Activated naive CD4-positive, alpha-beta T cell treated with anti-CD3 and anti-CD28 coated beads, Interleukin-2, amount 50 U/mL, for 24 hours (primary cell): ENCODE results near the gene HCRTR1.

Experiments used
- H3K27ac Mint-ChIP-seq: one replicate; pipeline ENCODE4 v1.8.0; 2021; ENCODE audit warnings: mild to moderate bottlenecking, mixed read lengths
- H3K27me3 Mint-ChIP-seq: one replicate; pipeline ENCODE4 v1.8.0; 2021; ENCODE audit warnings: mixed read lengths
- H3K36me3 Mint-ChIP-seq: one replicate; pipeline ENCODE4 v1.8.0; 2021; ENCODE audit warnings: mixed read lengths
- H3K4me1 Mint-ChIP-seq: one replicate; pipeline ENCODE4 v1.8.0; 2021; ENCODE audit warnings: mixed read lengths
- H3K4me3 Mint-ChIP-seq: one replicate; pipeline ENCODE4 v1.8.0; 2021; ENCODE audit warnings: mild to moderate bottlenecking, mixed read lengths
- H3K9me3 Mint-ChIP-seq: one replicate; pipeline ENCODE4 v1.8.0; 2021; ENCODE audit warnings: mixed read lengths

HCRTR1 gene

GRCh38 chr1:31615414-31615813, 2.1 kb upstream of the HCRTR1 start:
- Mint-ChIP-seq H3K36me3 (no peaks in the 10 kb centered on the region), H3K27ac (no peak overlapping the region), H3K4me1 (peaks cover 9% of the 10 kb centered on the region), H3K27me3 (peaks cover 20% of the 10 kb centered on the region), H3K9me3 (no peaks in the 10 kb centered on the region), H3K4me3 (no peak overlapping the region)

DNA sequence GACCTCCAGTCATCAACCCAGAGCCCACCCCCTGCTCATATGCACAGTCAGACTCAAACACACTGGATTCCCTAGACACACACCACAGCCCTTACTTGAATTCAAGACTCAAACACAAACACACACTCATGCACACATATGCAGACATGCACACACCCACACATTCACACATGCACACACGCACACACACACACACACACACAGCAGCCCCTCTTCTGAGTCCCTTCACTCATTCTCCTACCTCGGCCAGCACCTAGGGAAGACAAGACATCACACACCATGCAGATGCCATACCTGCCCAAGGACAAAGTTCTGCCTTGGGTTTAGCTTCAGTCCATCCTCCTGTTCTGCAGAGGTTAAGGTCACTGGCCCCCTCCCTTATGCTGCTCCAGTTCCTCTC, 1.6 kb upstream of the HCRTR1 start:
- Mint-ChIP-seq H3K36me3 (no peaks in the 10 kb centered on the region), H3K27me3 (peaks cover 20% of the 10 kb centered on the region), H3K27ac (no peak overlapping the region), H3K4me1 (peaks cover 9% of the 10 kb centered on the region), H3K9me3 (no peaks in the 10 kb centered on the region), H3K4me3 (no peak overlapping the region)

- Mint-ChIP-seq H3K27ac (no peak overlapping the region), H3K4me1 (peaks cover 9% of the 10 kb centered on the region), H3K27me3 (peaks cover 20% of the 10 kb centered on the region), H3K9me3 (no peaks in the 10 kb centered on the region), H3K36me3 (peaks cover 1% of the 10 kb centered on the region), H3K4me3 (peak overlapping the region; percentile 36)
These were observed 642 bp downstream of the HCRTR1 start for GRCh38 chr1:31617916-31618746.

DNA sequence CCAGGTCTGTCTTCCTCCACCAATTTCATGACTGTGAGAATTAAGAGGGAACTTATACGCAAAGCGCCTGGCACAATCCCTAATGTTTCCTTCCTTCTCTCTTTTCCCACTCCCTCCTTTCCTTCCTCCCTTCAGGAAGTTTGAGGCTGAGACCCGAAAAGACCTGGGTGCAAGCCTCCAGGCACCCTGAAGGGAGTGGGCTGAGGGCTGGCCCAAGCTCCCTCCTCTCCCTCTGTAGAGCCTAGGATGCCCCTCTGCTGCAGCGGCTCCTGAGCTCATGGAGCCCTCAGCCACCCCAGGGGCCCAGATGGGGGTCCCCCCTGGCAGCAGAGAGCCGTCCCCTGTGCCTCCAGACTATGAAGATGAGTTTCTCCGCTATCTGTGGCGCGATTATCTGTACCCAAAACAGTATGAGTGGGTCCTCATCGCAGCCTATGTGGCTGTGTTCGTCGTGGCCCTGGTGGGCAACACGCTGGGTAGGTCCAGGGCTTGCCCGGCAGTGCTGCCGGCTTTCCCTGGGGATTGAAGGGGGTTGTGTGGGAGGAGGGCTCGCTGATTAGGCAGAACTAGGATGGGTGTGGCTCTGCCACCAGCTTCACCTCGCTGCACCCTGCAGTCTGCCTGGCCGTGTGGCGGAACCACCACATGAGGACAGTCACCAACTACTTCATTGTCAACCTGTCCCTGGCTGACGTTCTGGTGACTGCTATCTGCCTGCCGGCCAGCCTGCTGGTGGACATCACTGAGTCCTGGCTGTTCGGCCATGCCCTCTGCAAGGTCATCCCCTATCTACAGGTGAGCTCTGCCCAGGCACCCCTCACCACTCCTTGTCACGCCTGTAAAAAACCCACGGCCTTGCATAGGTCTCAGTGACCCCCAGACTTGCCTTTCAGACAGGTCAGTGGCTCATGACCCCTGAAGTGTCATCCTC, 1.7 kb downstream of the HCRTR1 start:
- Mint-ChIP-seq H3K36me3 (peaks cover 6% of the 10 kb centered on the region), H3K4me3 (no peak overlapping the region), H3K4me1 (peaks cover 9% of the 10 kb centered on the region), H3K27ac (no peak overlapping the region), H3K27me3 (peaks cover 20% of the 10 kb centered on the region), H3K9me3 (no peaks in the 10 kb centered on the region)

GRCh38 chr1:31620631-31621497, 3.4 kb downstream of the HCRTR1 start:
- peaks cover 9% of the 10 kb centered on the region for H3K4me1 Mint-ChIP-seq
- no peak overlapping the region for H3K27ac Mint-ChIP-seq
- H3K27me3 Mint-ChIP-seq, result peaks cover 20% of the 10 kb centered on the region
- no peak overlapping the region for H3K4me3 Mint-ChIP-seq
- H3K36me3 Mint-ChIP-seq, result peaks cover 7% of the 10 kb centered on the region
- no peaks in the 10 kb centered on the region for H3K9me3 Mint-ChIP-seq

- H3K27me3 Mint-ChIP-seq, result peaks cover 19% of the 10 kb centered on the region
- peaks cover 9% of the 10 kb centered on the region for H3K4me1 Mint-ChIP-seq
- H3K27ac Mint-ChIP-seq, result no peak overlapping the region
- H3K36me3 Mint-ChIP-seq, result peaks cover 7% of the 10 kb centered on the region
- no peaks in the 10 kb centered on the region for H3K9me3 Mint-ChIP-seq
- H3K4me3 Mint-ChIP-seq, result no peak overlapping the region
These were observed 4.0 kb downstream of the HCRTR1 start for GRCh38 chr1:31621498-31621820.

GRCh38 chr1:31621847-31622730, 4.6 kb downstream of the HCRTR1 start:
- H3K36me3 Mint-ChIP-seq, result peaks cover 7% of the 10 kb centered on the region
- no peak overlapping the region for H3K4me3 Mint-ChIP-seq
- no peaks in the 10 kb centered on the region for H3K9me3 Mint-ChIP-seq
- peaks cover 4% of the 10 kb centered on the region for H3K4me1 Mint-ChIP-seq
- no peak overlapping the region for H3K27ac Mint-ChIP-seq
- peaks cover 13% of the 10 kb centered on the region for H3K27me3 Mint-ChIP-seq

DNA sequence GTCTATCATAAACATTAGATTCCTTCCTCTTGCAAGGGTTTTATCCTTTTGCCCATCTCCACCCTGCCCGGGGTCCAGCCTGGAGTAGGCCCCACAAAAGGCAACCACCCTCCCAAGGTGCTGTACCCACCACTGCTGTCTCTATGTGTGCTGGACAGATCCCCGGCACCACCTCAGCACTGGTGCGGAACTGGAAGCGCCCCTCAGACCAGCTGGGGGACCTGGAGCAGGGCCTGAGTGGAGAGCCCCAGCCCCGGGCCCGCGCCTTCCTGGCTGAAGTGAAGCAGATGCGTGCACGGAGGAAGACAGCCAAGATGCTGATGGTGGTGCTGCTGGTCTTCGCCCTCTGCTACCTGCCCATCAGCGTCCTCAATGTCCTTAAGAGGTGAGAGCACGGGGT, 5.9 kb downstream of the HCRTR1 start:
- Mint-ChIP-seq H3K27ac (no peak overlapping the region), H3K4me1 (no peaks in the 10 kb centered on the region), H3K27me3 (peaks cover 8% of the 10 kb centered on the region), H3K36me3 (peaks cover 7% of the 10 kb centered on the region), H3K9me3 (no peaks in the 10 kb centered on the region), H3K4me3 (no peak overlapping the region)

DNA sequence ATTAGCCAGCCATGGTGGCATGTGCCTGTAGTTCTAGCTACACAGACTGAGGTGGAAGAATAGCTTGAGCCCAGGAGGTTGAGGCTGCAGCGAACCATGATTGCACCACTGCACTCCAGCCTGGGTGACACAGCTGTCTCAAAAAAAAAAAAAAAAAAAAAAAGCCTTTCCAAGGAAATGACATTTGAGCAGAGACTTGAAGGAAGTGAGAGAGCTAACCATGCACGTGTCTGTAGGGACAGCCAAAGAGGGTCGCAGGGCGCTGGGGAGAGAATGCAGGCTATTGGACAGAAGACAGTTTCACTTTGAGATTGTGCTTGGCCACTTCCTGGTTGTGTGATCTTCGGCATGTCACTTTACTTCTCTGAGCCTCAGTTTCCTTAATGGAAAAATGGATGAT, 6.8 kb downstream of the HCRTR1 start:
- Mint-ChIP-seq H3K36me3 (peaks cover 7% of the 10 kb centered on the region), H3K27ac (no peak overlapping the region)

GRCh38 chr1:31624731-31625514, 7.4 kb downstream of the HCRTR1 start:
- Mint-ChIP-seq H3K9me3 (no peaks in the 10 kb centered on the region), H3K4me1 (no peaks in the 10 kb centered on the region), H3K27ac (peak overlapping the region; percentile 74), H3K36me3 (peaks cover 9% of the 10 kb centered on the region), H3K27me3 (no peaks in the 10 kb centered on the region), H3K4me3 (no peak overlapping the region)

More for the DNA sequence above, 6.8 kb downstream of the HCRTR1 start:
- no peak overlapping the region for H3K4me3 Mint-ChIP-seq
- no peaks in the 10 kb centered on the region for H3K4me1 Mint-ChIP-seq
- H3K27me3 Mint-ChIP-seq, result no peaks in the 10 kb centered on the region
- no peaks in the 10 kb centered on the region for H3K9me3 Mint-ChIP-seq

DNA sequence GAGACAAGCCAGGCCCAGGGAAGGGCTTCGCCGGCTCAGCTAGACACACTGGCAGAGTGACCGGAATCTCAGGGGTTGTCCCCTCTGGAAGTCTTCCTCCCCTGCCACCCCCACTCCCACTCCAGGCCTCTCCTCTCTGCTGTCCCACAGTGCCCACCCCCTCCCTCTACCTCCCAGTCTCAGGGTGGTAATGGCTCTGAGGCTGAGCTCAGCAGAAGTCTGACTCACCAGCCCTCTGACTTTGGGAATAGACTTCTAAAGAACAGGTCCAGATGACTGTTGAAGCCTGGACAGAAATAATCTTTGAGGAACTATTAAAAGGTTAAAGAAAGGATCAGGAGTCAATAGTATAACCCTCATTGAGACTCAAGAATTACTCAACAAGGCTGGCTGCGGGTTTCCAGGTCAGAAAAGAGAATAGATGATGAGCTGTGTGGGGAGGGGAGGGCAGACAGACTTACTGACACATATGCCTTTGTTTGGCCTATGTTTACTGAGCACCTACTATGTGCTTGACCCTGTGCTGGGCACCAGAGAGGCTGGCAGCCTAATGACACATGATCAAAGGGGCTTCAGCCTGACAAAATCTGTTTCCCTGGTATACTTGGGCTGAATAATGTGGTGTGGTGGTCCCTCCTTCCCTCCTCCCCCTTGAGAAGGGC, 8.2 kb downstream of the HCRTR1 start:
- no peaks in the 10 kb centered on the region for H3K9me3 Mint-ChIP-seq
- H3K4me3 Mint-ChIP-seq, result no peak overlapping the region
- H3K36me3 Mint-ChIP-seq, result peaks cover 11% of the 10 kb centered on the region
- H3K4me1 Mint-ChIP-seq, result no peaks in the 10 kb centered on the region
- H3K27ac Mint-ChIP-seq, result no peak overlapping the region
- H3K27me3 Mint-ChIP-seq, result no peaks in the 10 kb centered on the region

- no peaks in the 10 kb centered on the region for H3K9me3 Mint-ChIP-seq
- H3K4me1 Mint-ChIP-seq, result no peaks in the 10 kb centered on the region
- H3K4me3 Mint-ChIP-seq, result no peak overlapping the region
- H3K36me3 Mint-ChIP-seq, result peaks cover 9% of the 10 kb centered on the region
- no peak overlapping the region for H3K27ac Mint-ChIP-seq
- no peaks in the 10 kb centered on the region for H3K27me3 Mint-ChIP-seq
These were observed 9.0 kb downstream of the HCRTR1 start for GRCh38 chr1:31626223-31627207.
